ENCODE data around the gene RAD23B.
A peak's percentile ranks its signal among the peaks of the same experiment; 100 is the strongest.

DNA sequence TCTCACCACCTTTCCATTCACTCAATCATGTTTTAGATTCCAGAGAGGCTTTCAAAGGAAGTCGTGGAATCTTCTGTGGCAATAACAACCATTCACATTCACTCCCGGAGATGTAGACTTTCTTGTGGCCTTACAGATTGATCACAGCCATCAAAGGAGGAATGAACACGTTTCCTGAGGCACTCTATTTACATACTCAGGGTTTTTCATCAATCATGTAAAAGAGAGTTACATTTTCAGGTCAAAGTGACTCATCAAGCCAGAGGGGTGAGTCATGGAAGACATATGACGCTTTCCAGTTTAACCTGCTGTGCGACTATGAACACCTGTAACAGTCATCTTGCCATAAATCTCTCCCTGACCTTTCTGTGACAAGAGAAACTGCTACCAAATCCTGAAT lies 39.3 kb upstream of the RAD23B start:
- TF ChIP-seq, protein P1, sequence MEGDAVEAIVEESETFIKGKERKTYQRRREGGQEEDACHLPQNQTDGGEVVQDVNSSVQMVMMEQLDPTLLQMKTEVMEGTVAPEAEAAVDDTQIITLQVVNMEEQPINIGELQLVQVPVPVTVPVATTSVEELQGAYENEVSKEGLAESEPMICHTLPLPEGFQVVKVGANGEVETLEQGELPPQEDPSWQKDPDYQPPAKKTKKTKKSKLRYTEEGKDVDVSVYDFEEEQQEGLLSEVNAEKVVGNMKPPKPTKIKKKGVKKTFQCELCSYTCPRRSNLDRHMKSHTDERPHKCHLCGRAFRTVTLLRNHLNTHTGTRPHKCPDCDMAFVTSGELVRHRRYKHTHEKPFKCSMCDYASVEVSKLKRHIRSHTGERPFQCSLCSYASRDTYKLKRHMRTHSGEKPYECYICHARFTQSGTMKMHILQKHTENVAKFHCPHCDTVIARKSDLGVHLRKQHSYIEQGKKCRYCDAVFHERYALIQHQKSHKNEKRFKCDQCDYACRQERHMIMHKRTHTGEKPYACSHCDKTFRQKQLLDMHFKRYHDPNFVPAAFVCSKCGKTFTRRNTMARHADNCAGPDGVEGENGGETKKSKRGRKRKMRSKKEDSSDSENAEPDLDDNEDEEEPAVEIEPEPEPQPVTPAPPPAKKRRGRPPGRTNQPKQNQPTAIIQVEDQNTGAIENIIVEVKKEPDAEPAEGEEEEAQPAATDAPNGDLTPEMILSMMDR (IDR thresholded peaks at IDR 0.05) = no peak
- TF ChIP-seq POLR2AphosphoS5 (IDR thresholded peaks at IDR 0.05) (peak in 1 of 3 donors; percentile 57), POLR2A (IDR thresholded peaks at IDR 0.05) (no peak)

Measured in stomach (tissue), 4 donors.